Neuron (in vitro differentiated cells): ENCODE results near the gene CDHR5.
"Not testable (repeated sequence)": the region's sequence is repeated elsewhere in the genome, so short reads cannot be mapped to it uniquely, and the experiment has no call there.

Experiments
- H2AFZ ChIP-seq: one replicate; pipeline ENCODE4 v1.6.1; 2013; ENCODE audit warnings: low read depth, mild to moderate bottlenecking, inconsistent platforms, low read length, moderate library complexity
- H3K27me3 ChIP-seq: one replicate; pipeline ENCODE4 v1.6.1; 2013; ENCODE audit warnings: low read length; ENCODE audit not compliant: insufficient read depth
- H3K36me3 ChIP-seq: one replicate; pipeline ENCODE4 v1.6.1; 2013; ENCODE audit warnings: low read length; ENCODE audit not compliant: insufficient read depth
- H3K4me1 ChIP-seq: one replicate; pipeline ENCODE4 v1.6.1; 2013; ENCODE audit warnings: low read length; ENCODE audit not compliant: insufficient read depth
- H3K4me3 ChIP-seq: 2 replicates; pipeline ENCODE4 v1.5.1; 2013; ENCODE audit warnings: mild to moderate bottlenecking, low read length, moderate library complexity
- H3K9me3 ChIP-seq: one replicate; pipeline ENCODE4 v1.6.1; 2013; ENCODE audit warnings: low read length

The CDHR5 gene

DNA sequence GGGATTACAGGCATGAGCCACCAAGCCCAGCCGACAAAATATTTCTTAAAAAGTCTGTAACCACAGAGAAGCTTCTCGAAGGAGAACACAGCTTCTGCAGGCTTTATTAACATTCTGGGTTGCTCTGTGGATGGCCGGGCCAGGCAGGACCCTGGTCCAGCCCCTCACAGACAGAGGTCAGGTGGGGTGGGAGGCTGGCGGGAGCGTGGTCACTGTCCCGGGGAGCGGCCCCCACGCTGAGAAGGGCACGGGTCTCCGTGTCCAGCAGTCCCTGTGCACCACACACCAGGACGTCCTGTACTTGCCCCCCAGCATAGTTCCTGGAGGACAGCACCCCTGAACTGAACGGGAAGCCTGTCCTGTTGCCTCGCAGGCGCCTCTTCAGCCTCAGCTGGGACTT is 31.7 kb upstream of the CDHR5 start:
- H3K4me3 ChIP-seq: no peak overlapping the region
- peaks cover 35% of the 10 kb centered on the region for H3K36me3 ChIP-seq
- no peak overlapping the region for H2AFZ ChIP-seq
- H3K9me3 ChIP-seq: no peaks in the 10 kb centered on the region
- no peaks in the 10 kb centered on the region for H3K4me1 ChIP-seq
- no peaks in the 10 kb centered on the region for H3K27me3 ChIP-seq

DNA sequence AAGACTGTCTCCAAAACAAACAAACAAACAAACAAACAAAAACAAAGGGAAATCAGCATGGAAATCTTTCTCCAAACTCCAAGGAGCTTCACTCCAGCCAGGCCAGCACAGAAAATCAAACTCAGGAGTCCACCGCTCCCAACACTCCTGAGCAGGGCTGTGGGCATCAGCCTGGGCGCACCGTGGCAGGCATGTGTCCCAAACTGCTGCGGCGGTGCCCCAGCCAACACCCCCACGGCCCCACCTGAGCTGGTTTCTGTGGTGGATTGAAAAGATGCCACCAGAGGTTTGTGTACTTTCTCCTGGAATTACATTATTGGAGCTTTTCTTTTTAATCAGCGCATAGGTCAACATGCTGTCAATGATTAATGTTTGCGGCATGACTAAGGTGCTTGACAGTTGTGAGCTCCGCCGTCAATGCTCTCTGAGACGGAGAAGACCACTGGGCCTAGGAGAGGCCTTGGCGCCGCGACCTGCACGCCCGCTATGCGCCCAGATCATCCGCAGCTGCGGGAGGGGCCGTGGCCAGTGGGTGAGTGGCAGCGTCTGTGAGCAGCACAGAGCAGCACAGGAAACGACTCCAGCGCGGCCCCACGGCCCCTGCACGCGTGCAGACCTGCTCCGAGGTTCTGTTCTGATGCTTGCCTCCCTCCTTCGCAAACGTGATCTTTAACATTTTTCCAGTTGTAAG is 30.4 kb upstream of the CDHR5 start:
- Histone ChIP-seq H3K36me3 (peaks cover 26% of the 10 kb centered on the region), H3K4me1 (no peaks in the 10 kb centered on the region), H3K27me3 (no peaks in the 10 kb centered on the region), H3K4me3 (no peak overlapping the region), H3K9me3 (no peaks in the 10 kb centered on the region), H2AFZ (no peak overlapping the region)

DNA sequence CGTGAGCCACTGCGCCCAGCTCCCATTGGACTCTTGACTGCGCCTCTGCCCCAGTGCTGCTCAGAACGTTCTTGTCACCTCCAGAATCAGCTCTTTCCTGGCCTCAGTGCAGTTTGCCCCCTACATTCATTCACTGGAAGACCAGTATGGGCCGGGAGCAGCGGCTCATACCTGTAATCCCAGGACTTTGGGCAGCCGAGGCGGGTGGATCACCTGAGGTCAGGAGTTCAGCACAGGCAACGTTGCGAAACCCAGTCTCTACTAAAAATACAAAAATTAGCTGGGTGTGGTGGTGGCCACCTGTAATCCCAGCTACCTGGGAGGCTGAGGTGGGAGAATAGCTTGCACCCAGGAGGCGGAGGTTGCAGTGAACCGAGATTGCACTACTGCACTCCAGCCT is 29.7 kb upstream of the CDHR5 start:
- H3K36me3 ChIP-seq: peaks cover 22% of the 10 kb centered on the region
- H2AFZ ChIP-seq, H3K9me3 ChIP-seq, H3K27me3 ChIP-seq, H3K4me3 ChIP-seq, H3K4me1 ChIP-seq: not testable (repeated sequence)

DNA sequence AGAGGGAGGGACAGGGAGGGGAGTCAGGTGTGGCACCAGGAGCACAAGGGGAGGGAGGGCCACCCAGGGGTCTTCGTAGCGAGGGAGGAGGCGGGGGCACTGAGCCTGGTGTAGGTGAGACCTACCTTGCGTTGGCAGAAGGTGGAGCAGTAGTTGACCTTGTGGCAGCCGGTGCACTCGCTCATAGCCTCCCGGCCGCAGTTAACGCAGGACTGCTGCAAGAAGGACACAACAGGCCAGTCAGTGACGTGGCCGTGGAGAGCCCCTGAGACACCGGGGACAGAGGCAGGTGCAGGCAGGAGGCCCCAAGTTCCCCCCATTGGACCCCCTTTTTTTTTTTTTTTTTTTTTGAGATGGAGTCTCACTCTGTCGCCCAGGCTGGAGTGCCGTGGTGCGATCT is 29.1 kb upstream of the CDHR5 start:
- no peaks in the 10 kb centered on the region for H3K9me3 ChIP-seq
- no peaks in the 10 kb centered on the region for H3K4me1 ChIP-seq
- no peaks in the 10 kb centered on the region for H3K27me3 ChIP-seq
- H3K36me3 ChIP-seq: peaks cover 21% of the 10 kb centered on the region
- no peak overlapping the region for H2AFZ ChIP-seq
- H3K4me3 ChIP-seq: no peak overlapping the region

DNA sequence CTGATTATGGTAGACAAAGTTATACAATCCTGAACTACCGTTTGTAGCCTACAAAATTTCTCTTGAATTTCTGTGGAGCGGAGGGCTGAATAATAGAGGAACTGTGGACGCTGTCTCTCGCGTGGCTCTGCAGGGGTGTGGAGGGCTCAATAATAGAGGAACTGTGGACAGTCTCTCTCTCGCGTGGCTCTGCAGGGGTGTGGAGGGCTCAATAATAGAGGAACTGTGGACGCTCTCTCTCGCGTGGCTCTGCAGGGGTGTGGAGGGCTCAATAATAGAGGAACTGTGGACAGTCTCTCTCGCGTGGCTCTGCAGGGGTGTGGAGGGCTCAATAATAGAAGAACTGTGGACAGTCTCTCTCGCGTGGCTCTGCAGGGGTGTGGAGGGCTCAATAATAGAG is 28.4 kb upstream of the CDHR5 start:
- H3K4me3 ChIP-seq, H3K4me1 ChIP-seq, H2AFZ ChIP-seq, H3K27me3 ChIP-seq, H3K9me3 ChIP-seq: not testable (repeated sequence)
- H3K36me3 ChIP-seq: peaks cover 16% of the 10 kb centered on the region

DNA sequence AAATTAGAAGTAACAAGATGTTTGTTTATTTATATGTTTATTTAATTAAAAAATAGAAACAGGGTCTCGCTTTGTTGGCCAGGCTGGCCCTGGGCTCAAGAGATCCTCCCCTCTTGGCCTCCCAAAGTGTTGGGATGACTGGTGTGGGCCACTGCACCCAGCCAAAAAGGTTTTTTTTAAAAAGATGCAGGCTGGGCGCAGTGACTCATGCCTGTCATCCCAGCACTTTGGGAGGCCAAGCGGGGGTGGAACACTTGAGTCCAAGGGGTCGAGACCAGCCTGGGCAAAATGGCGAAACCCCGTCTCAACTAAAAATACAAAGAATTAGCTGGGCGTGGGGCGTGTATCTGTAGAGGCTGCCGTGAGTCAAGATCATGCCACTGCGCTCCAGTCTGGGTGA is 25.7 kb upstream of the CDHR5 start:
- H3K27me3 ChIP-seq: no peaks in the 10 kb centered on the region
- peaks cover 21% of the 10 kb centered on the region for H3K36me3 ChIP-seq
- H2AFZ ChIP-seq: no peak overlapping the region
- no peak overlapping the region for H3K4me3 ChIP-seq
- H3K4me1 ChIP-seq: no peaks in the 10 kb centered on the region
- H3K9me3 ChIP-seq: no peaks in the 10 kb centered on the region

DNA sequence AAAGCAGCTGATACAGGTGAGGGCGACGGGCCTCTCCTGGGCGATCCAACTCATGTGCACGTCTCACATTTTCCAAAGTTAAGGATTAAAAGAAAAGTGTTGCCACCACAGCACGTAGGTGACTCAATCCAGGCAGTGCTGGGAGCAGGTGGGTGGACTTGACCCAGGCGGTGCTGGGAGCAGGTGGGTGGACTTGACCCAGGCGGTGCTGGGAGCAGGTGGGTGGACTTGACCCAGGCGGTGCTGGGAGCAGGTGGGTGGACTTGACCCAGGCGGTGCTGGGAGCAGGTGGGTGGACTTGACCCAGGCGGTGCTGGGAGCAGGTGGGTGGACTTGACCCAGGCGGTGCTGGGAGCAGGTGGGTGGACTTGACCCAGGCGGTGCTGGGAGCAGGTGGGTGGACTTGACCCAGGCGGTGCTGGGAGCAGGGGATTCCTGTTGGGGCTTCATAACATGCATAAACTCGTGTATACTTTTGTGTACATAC is 23.0 kb upstream of the CDHR5 start:
- not testable (repeated sequence) for H2AFZ ChIP-seq, H3K4me1 ChIP-seq, H3K27me3 ChIP-seq, H3K4me3 ChIP-seq, H3K9me3 ChIP-seq
- H3K36me3 ChIP-seq: peaks cover 22% of the 10 kb centered on the region

DNA sequence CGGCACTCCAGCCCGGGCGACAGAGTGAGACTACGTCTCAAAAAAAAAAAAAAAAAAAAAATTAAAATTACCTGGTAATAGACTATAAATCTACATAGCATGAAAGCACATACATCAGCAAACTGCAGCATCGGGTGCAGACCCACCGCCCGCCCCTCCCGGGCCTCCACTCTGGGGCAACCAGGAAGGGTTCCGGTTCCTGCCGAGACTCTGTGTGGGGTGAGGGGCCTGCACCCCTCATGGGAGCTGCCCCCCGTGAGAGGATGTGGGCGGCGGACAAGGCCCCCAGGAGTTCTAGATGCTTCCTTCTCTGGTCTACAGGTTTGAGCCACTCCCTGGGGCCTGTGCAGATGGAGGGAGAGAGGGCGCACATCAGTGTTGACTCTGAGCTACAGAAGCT is 21.5 kb upstream of the CDHR5 start:
- Histone ChIP-seq H3K9me3 (no peaks in the 10 kb centered on the region), H2AFZ (no peak overlapping the region), H3K4me3 (no peak overlapping the region), H3K4me1 (no peaks in the 10 kb centered on the region), H3K36me3 (peaks cover 26% of the 10 kb centered on the region), H3K27me3 (no peaks in the 10 kb centered on the region)

DNA sequence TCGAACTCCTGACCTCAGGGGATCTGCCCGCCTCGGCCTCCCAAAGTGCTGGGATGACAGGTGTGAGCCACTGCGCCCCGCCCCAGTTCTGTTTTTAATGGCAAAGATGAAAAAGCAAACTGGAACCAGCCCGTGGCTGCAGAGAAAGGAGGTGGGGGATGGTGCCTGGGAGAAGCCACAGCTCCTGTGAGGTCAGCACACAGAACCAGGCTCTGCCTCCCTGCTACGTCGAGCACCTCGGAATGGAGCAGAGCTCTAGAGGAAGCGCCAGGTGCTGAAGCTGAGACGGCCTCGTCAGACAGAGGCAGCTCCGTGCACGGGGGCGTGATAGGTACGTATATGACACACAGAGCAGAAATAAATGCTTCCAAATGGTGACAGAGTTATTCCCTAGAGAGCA is 20.8 kb upstream of the CDHR5 start:
- Histone ChIP-seq H3K4me3 (no peak overlapping the region), H3K27me3 (no peaks in the 10 kb centered on the region), H3K9me3 (no peaks in the 10 kb centered on the region), H3K4me1 (no peaks in the 10 kb centered on the region), H2AFZ (no peak overlapping the region), H3K36me3 (peaks cover 31% of the 10 kb centered on the region)

DNA sequence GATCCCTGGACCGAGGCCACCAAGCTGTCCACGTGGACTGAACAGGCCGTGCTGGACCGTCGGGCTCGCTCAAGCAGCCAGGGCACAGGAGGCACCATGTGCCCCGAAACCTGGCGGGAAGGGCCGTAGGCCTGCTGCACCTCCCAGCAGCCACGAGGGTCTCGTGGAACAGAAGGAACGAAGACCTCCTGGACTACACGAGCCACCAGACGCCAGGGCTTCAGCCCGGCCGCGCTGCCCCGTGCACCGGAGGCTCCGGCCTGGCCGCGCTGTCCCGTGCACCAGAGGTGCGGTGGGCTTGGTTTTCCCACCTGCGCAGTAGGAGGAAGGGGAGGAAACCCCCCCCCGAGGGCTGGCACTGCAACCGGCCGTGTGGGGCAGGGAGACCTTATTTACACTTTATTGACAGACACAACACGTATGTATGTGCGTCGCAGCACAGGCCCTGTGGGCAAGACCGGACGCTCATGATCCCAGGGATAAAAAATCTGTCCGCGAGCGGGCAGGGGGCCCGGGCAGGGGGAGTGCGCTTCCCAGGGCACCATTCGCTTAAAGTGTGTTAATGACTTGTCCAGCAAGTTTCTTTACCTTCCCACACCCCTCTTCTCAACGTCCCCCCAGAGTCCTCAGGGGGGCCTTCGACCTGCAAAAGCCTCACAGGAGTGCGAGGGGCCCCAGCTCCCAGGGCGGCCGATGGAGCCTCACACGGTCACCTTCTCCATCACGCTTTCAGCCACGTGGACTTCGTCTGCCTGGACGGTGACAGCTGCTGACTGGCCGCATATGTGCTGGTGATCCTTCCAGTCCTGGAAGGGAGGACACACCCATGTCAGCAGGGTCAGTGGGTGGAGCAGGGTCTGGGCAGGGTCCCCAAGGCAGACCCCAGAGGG is 19.3 kb upstream of the CDHR5 start:
- peaks cover 28% of the 10 kb centered on the region for H3K36me3 ChIP-seq
- no peak overlapping the region for H3K4me3 ChIP-seq
- H3K4me1 ChIP-seq: peaks cover under 1% of the 10 kb centered on the region
- H3K9me3 ChIP-seq: no peaks in the 10 kb centered on the region
- H3K27me3 ChIP-seq: no peaks in the 10 kb centered on the region
- no peak overlapping the region for H2AFZ ChIP-seq

DNA sequence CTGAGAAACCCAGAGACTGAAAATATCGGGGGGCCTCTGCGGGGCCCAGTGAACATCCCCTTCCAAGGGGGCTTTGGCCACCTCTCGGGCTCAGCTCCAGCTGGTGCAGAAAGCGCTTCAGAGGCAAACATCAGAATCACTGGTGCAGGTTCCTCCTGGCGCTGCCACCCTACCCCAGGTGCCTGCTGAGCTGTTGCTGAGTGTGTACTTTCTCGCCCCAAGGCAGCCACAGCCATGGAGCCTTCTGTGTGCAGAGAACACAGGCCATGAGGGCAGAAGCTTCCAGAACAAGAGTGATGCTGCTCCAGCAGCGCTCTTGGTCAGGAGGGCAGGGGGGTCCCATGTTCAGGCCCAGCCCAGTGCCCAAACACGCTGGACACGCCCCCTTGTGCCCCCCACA is 18.6 kb upstream of the CDHR5 start:
- Histone ChIP-seq H3K27me3 (no peaks in the 10 kb centered on the region), H3K4me3 (no peak overlapping the region), H3K9me3 (no peaks in the 10 kb centered on the region), H2AFZ (no peak overlapping the region), H3K4me1 (peaks cover 7% of the 10 kb centered on the region), H3K36me3 (peaks cover 28% of the 10 kb centered on the region)

DNA sequence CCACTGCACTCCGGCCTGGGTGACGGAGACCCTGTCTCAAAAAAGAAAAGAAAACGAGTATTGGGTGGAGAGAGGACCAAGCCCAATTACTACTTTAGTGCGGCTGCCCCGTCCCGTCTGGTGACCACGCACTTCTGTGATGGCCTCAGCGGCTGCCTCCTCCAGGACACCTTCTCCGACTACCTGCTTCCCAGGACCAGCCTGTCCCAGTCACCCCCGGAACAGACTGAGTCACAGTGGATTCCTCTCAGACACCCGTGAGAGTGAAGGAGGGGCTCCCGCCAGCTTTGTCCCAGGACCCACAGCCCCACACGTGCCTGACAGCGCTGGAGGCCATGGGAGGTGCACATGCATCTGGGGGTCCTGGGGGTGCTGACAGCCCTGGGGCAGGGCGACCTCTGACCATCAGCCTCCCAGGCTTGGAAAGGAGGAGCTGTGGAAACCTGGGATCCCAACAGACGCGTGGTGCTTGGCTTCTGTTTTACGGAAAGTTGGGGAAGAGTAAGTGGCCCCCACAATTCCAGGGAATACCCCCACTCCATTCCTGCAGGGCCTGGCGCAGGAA is 17.1 kb upstream of the CDHR5 start:
- Histone ChIP-seq H3K36me3 (peaks cover 28% of the 10 kb centered on the region), H3K9me3 (peaks cover 3% of the 10 kb centered on the region), H3K4me1 (peaks cover 13% of the 10 kb centered on the region), H3K27me3 (no peaks in the 10 kb centered on the region), H3K4me3 (no peak overlapping the region), H2AFZ (no peak overlapping the region)

DNA sequence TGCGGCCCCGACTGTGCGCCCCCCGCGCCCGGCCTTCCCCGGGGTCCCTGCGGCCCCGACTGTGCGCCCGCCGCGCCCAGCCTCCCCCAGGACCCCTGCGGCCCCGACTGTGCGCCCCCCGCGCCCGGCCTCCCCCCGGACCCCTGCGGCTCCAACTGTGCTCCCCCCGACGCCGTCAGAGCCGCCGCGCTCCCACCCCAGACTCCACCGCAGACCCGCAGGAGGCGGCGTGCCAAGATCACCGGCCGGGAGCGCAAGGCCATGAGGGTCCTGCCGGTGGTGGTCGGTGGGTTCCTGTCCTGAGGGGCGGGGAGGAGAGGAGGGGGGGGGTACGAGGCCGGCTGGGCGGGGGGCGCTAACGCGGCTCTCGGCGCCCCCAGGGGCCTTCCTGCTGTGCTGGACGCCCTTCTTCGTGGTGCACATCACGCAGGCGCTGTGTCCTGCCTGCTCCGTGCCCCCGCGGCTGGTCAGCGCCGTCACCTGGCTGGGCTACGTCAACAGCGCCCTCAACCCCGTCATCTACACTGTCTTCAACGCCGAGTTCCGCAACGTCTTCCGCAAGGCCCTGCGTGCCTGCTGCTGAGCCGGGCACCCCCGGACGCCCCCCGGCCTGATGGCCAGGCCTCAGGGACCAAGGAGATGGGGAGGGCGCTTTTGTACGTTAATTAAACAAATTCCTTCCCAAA is 15.4 kb upstream of the CDHR5 start:
- H3K27me3 ChIP-seq: no peaks in the 10 kb centered on the region
- H3K9me3 ChIP-seq: peaks cover 6% of the 10 kb centered on the region
- H3K4me3 ChIP-seq: no peak overlapping the region

More for the DNA sequence above, 15.4 kb upstream of the CDHR5 start:
- Histone ChIP-seq H3K36me3 (peaks cover 29% of the 10 kb centered on the region), H3K4me1 (peaks cover 13% of the 10 kb centered on the region), H2AFZ (no peak overlapping the region)
